ENCODE measurements around the gene ACER3. TPM values are rescaled to one million over a fixed set of nuclear protein-coding genes. Genes with fewer than 3 reads are reported as not detected.

Gene ACER3
- total RNA-seq, 1 experiment from 2014 or later = 21.0 TPM

GRCh38 chr11:76987203-76987602 is 126.5 kb downstream of the ACER3 start:
- intact Hi-C loops (cut with micrococcal nuclease; ENCODE audit: unreplicated experiment) = no loop called here
- Mint-ChIP-seq H3K4me3 (ENCODE audit: low read depth, unreplicated experiment) (no peak overlapping the region), H3K27me3 (ENCODE audit: unreplicated experiment) (no peaks in the 10 kb centered on the region), H3K4me1 (ENCODE audit: low read depth, unreplicated experiment) (peaks cover 21% of the 10 kb centered on the region), H3K36me3 (ENCODE audit: insufficient read depth, unreplicated experiment) (peaks cover 5% of the 10 kb centered on the region), H3K27ac (ENCODE audit: unreplicated experiment) (no peak overlapping the region), H3K9me3 (ENCODE audit: low read depth, unreplicated experiment) (no peaks in the 10 kb centered on the region)
- no peak for TF ChIP-seq CTCF (IDR thresholded peaks at IDR 0.05; ENCODE audit: unreplicated experiment)
- no peak for DNase-seq
- no TSS peak for BruUV-seq (replicated peaks)
- CTCF ChIA-PET = no interaction called here

- TF ChIP-seq CTCF (IDR thresholded peaks at IDR 0.05; ENCODE audit: unreplicated experiment) = no peak
- no peak overlapping the region for H3K27ac Mint-ChIP-seq (ENCODE audit: unreplicated experiment)
- CTCF ChIA-PET = no interaction called here
- H3K27me3 Mint-ChIP-seq (ENCODE audit: unreplicated experiment) = no peaks in the 10 kb centered on the region
- H3K4me3 Mint-ChIP-seq (ENCODE audit: low read depth, unreplicated experiment) = no peak overlapping the region
- H3K36me3 Mint-ChIP-seq (ENCODE audit: insufficient read depth, unreplicated experiment) = no peaks in the 10 kb centered on the region
- H3K4me1 Mint-ChIP-seq (ENCODE audit: low read depth, unreplicated experiment) = peaks cover 18% of the 10 kb centered on the region
- no peaks in the 10 kb centered on the region for H3K9me3 Mint-ChIP-seq (ENCODE audit: low read depth, unreplicated experiment)
- no TSS peak for BruUV-seq (replicated peaks)
- DNase-seq = no peak
- intact Hi-C loops (cut with micrococcal nuclease; ENCODE audit: unreplicated experiment) = no loop called here
These were observed 129.9 kb downstream of the ACER3 start for GRCh38 chr11:76990628-76991027.

GRCh38 chr11:76995081-76995576 is 134.4 kb downstream of the ACER3 start:
- H3K27me3 Mint-ChIP-seq (ENCODE audit: unreplicated experiment) = no peaks in the 10 kb centered on the region
- H3K9me3 Mint-ChIP-seq (ENCODE audit: low read depth, unreplicated experiment) = no peaks in the 10 kb centered on the region
- no peak overlapping the region for H3K4me3 Mint-ChIP-seq (ENCODE audit: low read depth, unreplicated experiment)
- H3K4me1 Mint-ChIP-seq (ENCODE audit: low read depth, unreplicated experiment) = peaks cover 9% of the 10 kb centered on the region
- TF ChIP-seq CTCF (IDR thresholded peaks at IDR 0.05; ENCODE audit: unreplicated experiment) = no peak
- intact Hi-C loops (cut with micrococcal nuclease; ENCODE audit: unreplicated experiment) = no loop called here
- H3K27ac Mint-ChIP-seq (ENCODE audit: unreplicated experiment) = no peak overlapping the region
- no peaks in the 10 kb centered on the region for H3K36me3 Mint-ChIP-seq (ENCODE audit: insufficient read depth, unreplicated experiment)
- no peak for DNase-seq
- no TSS peak for BruUV-seq (replicated peaks)
- CTCF ChIA-PET = no interaction called here

- H3K27me3 Mint-ChIP-seq (ENCODE audit: unreplicated experiment) = no peaks in the 10 kb centered on the region
- H3K36me3 Mint-ChIP-seq (ENCODE audit: insufficient read depth, unreplicated experiment) = no peaks in the 10 kb centered on the region
- H3K9me3 Mint-ChIP-seq (ENCODE audit: low read depth, unreplicated experiment) = no peaks in the 10 kb centered on the region
- no TSS peak for BruUV-seq (replicated peaks)
- peaks cover 6% of the 10 kb centered on the region for H3K4me1 Mint-ChIP-seq (ENCODE audit: low read depth, unreplicated experiment)
- DNase-seq = no peak
- CTCF ChIA-PET = no interaction called here
- TF ChIP-seq CTCF (IDR thresholded peaks at IDR 0.05; ENCODE audit: unreplicated experiment) = no peak
- H3K4me3 Mint-ChIP-seq (ENCODE audit: low read depth, unreplicated experiment) = no peak overlapping the region
- H3K27ac Mint-ChIP-seq (ENCODE audit: unreplicated experiment) = no peak overlapping the region
- intact Hi-C loops (cut with micrococcal nuclease; ENCODE audit: unreplicated experiment) = no loop called here
These were observed 136.8 kb downstream of the ACER3 start for GRCh38 chr11:76997512-76997911.
